Measurements from ENCODE around the gene DCST2.

GRCh38 chr1:155081472-155082300, 48.1 kb upstream of the DCST2 start:
- TF ChIP-seq CTCF (IDR thresholded peaks at IDR 0.05): no peak
- TF ChIP-seq POLR2A (IDR thresholded peaks at IDR 0.05): no peak

Data from body of pancreas (tissue), 4 donors.